ENCODE data around the gene DHRSX.

DHRSX gene

GRCh38 chrX:2503591-2504500 lies 3.1 kb upstream of the DHRSX start:
- TF ChIP-seq CTCF (IDR thresholded peaks at IDR 0.05): no peak
- H3K36me3 ChIP-seq: no peaks in the 10 kb centered on the region
- H3K9me3 ChIP-seq: no peaks in the 10 kb centered on the region
- no peak overlapping the region for H3K4me3 ChIP-seq (ENCODE audit: low read depth in 1 of 2, low read length in 1 of 2)
- no peaks in the 10 kb centered on the region for H3K27me3 ChIP-seq
- H3K4me1 ChIP-seq (ENCODE audit: control insufficient read depth in 1 of 2, insufficient read depth in 1 of 2, low read depth in 1 of 2, low read length in 1 of 2): peaks cover 10 to 11% of the 10 kb centered on the region in 2 experiments
- peak overlapping the region; percentile 23 for H3K27ac ChIP-seq

- Histone ChIP-seq H3K4me1 (ENCODE audit: control insufficient read depth in 1 of 2, insufficient read depth in 1 of 2, low read depth in 1 of 2, low read length in 1 of 2) (peaks cover 20 to 21% of the 10 kb centered on the region in 2 experiments), H3K27me3 (no peaks in the 10 kb centered on the region), H3K4me3 (ENCODE audit: low read depth in 1 of 2, low read length in 1 of 2) (no peak overlapping the region), H3K27ac (peak overlapping the region; percentile 48), H3K9me3 (no peaks in the 10 kb centered on the region), H3K36me3 (no peaks in the 10 kb centered on the region)
- TF ChIP-seq CTCF (IDR thresholded peaks at IDR 0.05): no peak
Observed at GRCh38 chrX:2502668-2503519, 2.1 kb upstream of the DHRSX start.

GRCh38 chrX:2502120-2502667 lies 1.4 kb upstream of the DHRSX start:
- no peak for TF ChIP-seq CTCF (IDR thresholded peaks at IDR 0.05)
- no peaks in the 10 kb centered on the region for H3K9me3 ChIP-seq
- no peaks in the 10 kb centered on the region for H3K27me3 ChIP-seq

GRCh38 chrX:2501559-2502102 lies 855 bp upstream of the DHRSX start:
- Histone ChIP-seq H3K27me3 (no peaks in the 10 kb centered on the region), H3K36me3 (no peaks in the 10 kb centered on the region), H3K4me1 (ENCODE audit: control insufficient read depth in 1 of 2, insufficient read depth in 1 of 2, low read depth in 1 of 2, low read length in 1 of 2) (peaks cover 30 to 31% of the 10 kb centered on the region in 2 experiments), H3K9me3 (no peaks in the 10 kb centered on the region), H3K4me3 (ENCODE audit: low read depth in 1 of 2, low read length in 1 of 2) (no peak overlapping the region), H3K27ac (no peak overlapping the region)
- no peak for TF ChIP-seq CTCF (IDR thresholded peaks at IDR 0.05)

More at GRCh38 chrX:2502120-2502667, 1.4 kb upstream of the DHRSX start:
- Histone ChIP-seq H3K4me1 (ENCODE audit: control insufficient read depth in 1 of 2, insufficient read depth in 1 of 2, low read depth in 1 of 2, low read length in 1 of 2) (peaks cover 27 to 28% of the 10 kb centered on the region in 2 experiments), H3K27ac (peak overlapping the region; percentile 48), H3K36me3 (no peaks in the 10 kb centered on the region), H3K4me3 (ENCODE audit: low read depth in 1 of 2, low read length in 1 of 2) (no peak overlapping the region)

- no peak for TF ChIP-seq CTCF (IDR thresholded peaks at IDR 0.05)
- Histone ChIP-seq H3K27ac (peak overlapping the region; percentile 92), H3K27me3 (no peaks in the 10 kb centered on the region), H3K9me3 (no peaks in the 10 kb centered on the region), H3K36me3 (peaks cover 5% of the 10 kb centered on the region), H3K4me1 (ENCODE audit: control insufficient read depth in 1 of 2, insufficient read depth in 1 of 2, low read depth in 1 of 2, low read length in 1 of 2) (peaks cover 30 to 31% of the 10 kb centered on the region in 2 experiments), H3K4me3 (ENCODE audit: low read depth in 1 of 2, low read length in 1 of 2) (peak overlapping the region; percentile 80 to 89)
Observed at GRCh38 chrX:2500091-2500802, 529 bp downstream of the DHRSX start.
